ENCODE results near the gene FGFR3. TPM values are rescaled to one million over a fixed set of nuclear protein-coding genes. Genes with fewer than 3 reads are reported as not detected.

The FGFR3 gene
- total and polyA plus RNA-seq, 2 of the 4 experiments (the other 2 are of a cell fraction) = 0.18 to 0.67 TPM

- peak overlapping the region; percentile 65 for H3K4me3 ChIP-seq (ENCODE audit: insufficient read depth, low read depth, low read length)
- no peak overlapping the region for H3K14ac ChIP-seq (replicated peaks; ENCODE audit: low read depth, low read length)
- no peaks in the 10 kb centered on the region for H3K79me1 ChIP-seq (ENCODE audit: low read depth in 1 of 2, low read length in 2 of 2)
- H4K91ac ChIP-seq (ENCODE audit: insufficient read depth, low read depth, low read length) = no peak overlapping the region
- peak; percentile 67 for ATAC-seq (ENCODE audit: low read depth)
- no peaks in the 10 kb centered on the region for H3K9me3 ChIP-seq (ENCODE audit: control insufficient read depth, insufficient read depth, low read length)
- H2BK15ac ChIP-seq (ENCODE audit: low read depth, low read length) = no peak overlapping the region
- no peak for DNase-seq
- no peak overlapping the region for H3K9ac ChIP-seq (ENCODE audit: low read depth, low read length)
- intact Hi-C loops (cut with micrococcal nuclease) = no loop called here
- no peaks in the 10 kb centered on the region for H3K9me1 ChIP-seq (ENCODE audit: insufficient read depth, low read length)
- H3K4ac ChIP-seq (ENCODE audit: low read depth, low read length) = no peak overlapping the region
- H4K5ac ChIP-seq (ENCODE audit: low read depth, low read length) = no peak overlapping the region
- dilution Hi-C loops (cut with HindIII; ENCODE audit: low sequenced_read_pairs, unreplicated experiment) = no loop called here
- peaks cover 6% of the 10 kb centered on the region for H4K20me1 ChIP-seq (ENCODE audit: insufficient read depth, low read length)
- BruUV-seq (replicated peaks) = no TSS peak
- in situ Hi-C loops (cut with MboI; ENCODE audit: low sequenced_read_pairs) = no loop called here
- 7% methylated on average over 2 of the region's 44 CpGs; no CpG with 5 or more reads in 1 of the 2 experiments for WGBS, 2 experiments (ENCODE audit: extremely low coverage in 2 of 2, insufficient read length in 1 of 2)
- H2AK5ac ChIP-seq (ENCODE audit: low read depth, low read length) = no peak overlapping the region
- CTCF ChIA-PET = interaction anchor here (0.6 kb wide), 1 partner anchor 19 kb away, joined by 5 read pairs; no protein-coding TSS in a partner anchor
- no peak for TF ChIP-seq CEBPB (IDR thresholded peaks at IDR 0.05; ENCODE audit: low read depth, low read length)
- no peak for TF ChIP-seq RFX5 (IDR thresholded peaks at IDR 0.05; ENCODE audit: low read depth, low read length)
- TF ChIP-seq SMC3 (IDR thresholded peaks at IDR 0.05; ENCODE audit: low read depth, low read length) = no peak
- TF ChIP-seq POLR2A (IDR thresholded peaks at IDR 0.05; ENCODE audit: low read depth, low read length) = no peak
- no peak overlapping the region for H2AK9ac ChIP-seq (replicated peaks; ENCODE audit: low read depth, low read length, poor library complexity)
- no peak overlapping the region for H3K18ac ChIP-seq (ENCODE audit: low read depth, low read length)
- no peaks in the 10 kb centered on the region for H3K36me3 ChIP-seq (ENCODE audit: control insufficient read depth, insufficient read depth, low read length)
- no peak overlapping the region for H4K8ac ChIP-seq (ENCODE audit: low read depth in 2 of 2, low read length in 2 of 2)
- POLR2A ChIA-PET (ENCODE audit: unreplicated experiment) = no interaction called here
- H2BK120ac ChIP-seq (ENCODE audit: low read depth, low read length) = no peak overlapping the region
- no peak overlapping the region for H3K27ac ChIP-seq (ENCODE audit: insufficient read depth, low read length)
- H2BK5ac ChIP-seq (ENCODE audit: low read depth, low read length, poor library complexity, severe bottlenecking) = no peak overlapping the region
- H3K4me1 ChIP-seq (ENCODE audit: control insufficient read depth, insufficient read depth, low read length) = peaks cover 2% of the 10 kb centered on the region; the same call in 1 of the 2 replicates
- peak overlapping the region; percentile 19; the same call in 1 of the 2 replicates for H3K4me2 ChIP-seq (ENCODE audit: low read depth, low read length)
- peaks cover 54% of the 10 kb centered on the region for H3K27me3 ChIP-seq (ENCODE audit: control insufficient read depth, insufficient read depth, low read length)
- H2BK20ac ChIP-seq (ENCODE audit: low read depth, low read length) = no peak overlapping the region
- H3K56ac ChIP-seq (ENCODE audit: extremely low read depth, insufficient read depth, low read length) = no peak overlapping the region
- peak overlapping the region; percentile 81 for H2AFZ ChIP-seq (replicated peaks; ENCODE audit: low read length, poor library complexity)
- H3K23ac ChIP-seq (ENCODE audit: low read depth, low read length) = no peak overlapping the region
Measured at GRCh38 chr4:1793496-1793840, 375 bp downstream of the FGFR3 start.
